ENCODE measurements around the gene NKAIN2.

DNA sequence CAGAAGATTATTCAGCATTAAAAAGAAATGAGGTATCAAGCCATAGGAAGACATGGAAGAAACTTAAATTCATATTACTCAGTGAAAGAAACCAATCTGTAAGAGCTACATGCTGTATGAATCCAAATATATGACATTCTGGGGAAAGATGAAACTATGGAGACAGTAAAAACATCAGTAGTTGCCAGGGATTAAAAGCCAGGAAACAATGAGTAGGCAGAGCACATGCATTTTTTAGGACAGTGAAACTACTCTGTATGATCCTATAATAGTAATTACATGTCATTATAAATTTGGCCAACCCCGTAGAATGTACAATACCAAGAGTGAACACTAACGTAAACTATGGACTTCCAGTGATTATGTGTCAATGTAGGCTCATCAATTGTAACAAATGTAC is 1065.8 kb downstream of the NKAIN2 start:
- TF ChIP-seq EZH2 (IDR thresholded peaks at IDR 0.05; ENCODE audit: low read length) = no peak
- TF ChIP-seq, protein P1, sequence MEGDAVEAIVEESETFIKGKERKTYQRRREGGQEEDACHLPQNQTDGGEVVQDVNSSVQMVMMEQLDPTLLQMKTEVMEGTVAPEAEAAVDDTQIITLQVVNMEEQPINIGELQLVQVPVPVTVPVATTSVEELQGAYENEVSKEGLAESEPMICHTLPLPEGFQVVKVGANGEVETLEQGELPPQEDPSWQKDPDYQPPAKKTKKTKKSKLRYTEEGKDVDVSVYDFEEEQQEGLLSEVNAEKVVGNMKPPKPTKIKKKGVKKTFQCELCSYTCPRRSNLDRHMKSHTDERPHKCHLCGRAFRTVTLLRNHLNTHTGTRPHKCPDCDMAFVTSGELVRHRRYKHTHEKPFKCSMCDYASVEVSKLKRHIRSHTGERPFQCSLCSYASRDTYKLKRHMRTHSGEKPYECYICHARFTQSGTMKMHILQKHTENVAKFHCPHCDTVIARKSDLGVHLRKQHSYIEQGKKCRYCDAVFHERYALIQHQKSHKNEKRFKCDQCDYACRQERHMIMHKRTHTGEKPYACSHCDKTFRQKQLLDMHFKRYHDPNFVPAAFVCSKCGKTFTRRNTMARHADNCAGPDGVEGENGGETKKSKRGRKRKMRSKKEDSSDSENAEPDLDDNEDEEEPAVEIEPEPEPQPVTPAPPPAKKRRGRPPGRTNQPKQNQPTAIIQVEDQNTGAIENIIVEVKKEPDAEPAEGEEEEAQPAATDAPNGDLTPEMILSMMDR (optimal IDR thresholded peaks at IDR 0.05 in 1 of 3, IDR thresholded peaks at IDR 0.05 in 1 of 3, conservative IDR thresholded peaks at IDR 0.05 in 1 of 3; ENCODE audit: extremely low read depth in 1 of 3, insufficient read depth in 2 of 3, low read length in 3 of 3) = no peak
